KBM-7 (cell line): Measurements from ENCODE around the gene MYPN.
"Not testable (repeated sequence)": the region's sequence is repeated elsewhere in the genome, so short reads cannot be mapped to it uniquely, and the experiment has no call there.

Experiments
- DNase-seq: peaks from one replicate; pipeline ENCODE4 v3.0.0-alpha.2; 2015
- in situ Hi-C: fragments of 300-500 bp; cut with MboI; formaldehyde crosslinking; loops from 2 replicates; pipeline ENCODE4 v1.14.3; 2020; ENCODE audit warnings: low sequenced_read_pairs, low pct_unique_long_range_greater_than_20kb, mixed read lengths

The MYPN gene

DNA sequence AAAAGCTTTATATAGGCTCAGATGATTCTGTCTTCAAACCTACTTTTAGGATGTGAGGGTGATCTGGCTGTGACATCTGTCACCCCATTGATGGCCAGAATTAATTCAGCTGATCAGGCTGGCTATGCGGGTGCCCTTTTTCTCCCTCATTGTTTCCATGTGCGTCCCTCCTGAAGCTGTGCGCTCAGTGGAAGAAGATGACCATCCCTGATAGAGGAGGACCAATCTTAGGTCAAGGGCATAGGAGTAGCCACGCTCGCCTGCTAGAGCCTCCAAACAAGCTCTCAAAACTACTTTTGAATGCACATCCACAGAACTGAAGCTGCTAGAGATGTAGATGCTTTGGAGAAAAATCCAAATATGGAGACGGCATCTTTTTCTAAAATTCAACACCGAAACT lies 48.7 kb downstream of the MYPN start:
- DNase-seq: no peak
- in situ Hi-C loops: loop anchor here (25.0 kb wide), 1 partner anchor 296 kb away; no protein-coding TSS in a partner anchor

- in situ Hi-C loops: loop anchor here (25.0 kb wide), 1 partner anchor 301 kb away; no protein-coding TSS in a partner anchor
These were observed 54.4 kb downstream of the MYPN start for GRCh38 chr10:68163735-68164134.

GRCh38 chr10:68165643-68166042 lies 56.4 kb downstream of the MYPN start:
- DNase-seq: no peak
- in situ Hi-C loops: loop anchor here (25.0 kb wide), 1 partner anchor 303 kb away; no protein-coding TSS in a partner anchor

More at GRCh38 chr10:68163735-68164134, 54.4 kb downstream of the MYPN start:
- DNase-seq: no peak

DNA sequence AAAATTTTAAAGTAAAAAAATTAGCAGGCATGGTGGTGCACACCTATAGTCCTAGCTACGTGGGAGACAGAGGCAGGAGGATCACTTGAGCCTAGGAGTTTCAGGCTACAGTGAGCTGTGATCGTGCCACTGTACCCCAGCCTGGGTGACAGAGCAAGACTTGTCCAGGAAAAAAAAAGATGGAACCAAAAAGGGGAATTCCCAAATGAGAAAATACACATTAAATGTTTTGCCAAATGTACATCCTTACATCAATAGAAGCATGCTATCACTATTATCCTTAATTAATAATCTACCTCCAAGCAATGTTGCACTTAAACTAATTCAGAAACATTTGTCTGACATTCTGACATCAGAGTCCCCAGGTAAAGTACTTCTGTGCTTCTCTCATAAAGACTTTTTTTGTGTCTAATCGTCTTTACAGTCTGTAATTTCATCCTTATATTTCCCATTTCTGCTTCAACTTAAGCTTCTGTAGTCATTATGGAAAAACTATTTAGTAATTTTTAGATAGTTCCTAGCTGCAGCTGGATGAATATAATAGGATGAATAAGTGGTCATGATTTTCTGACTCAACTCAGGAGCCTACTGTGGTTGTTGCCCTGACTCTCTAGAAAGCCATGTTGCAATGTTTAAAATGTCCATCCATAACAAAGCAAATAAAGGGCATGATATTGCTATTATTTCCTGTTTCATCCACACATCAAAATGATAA lies 57.7 kb downstream of the MYPN start:
- in situ Hi-C loops: loop anchor here (25.0 kb wide), 1 partner anchor 305 kb away; no protein-coding TSS in a partner anchor
- DNase-seq: no peak

- no peak for DNase-seq
- in situ Hi-C loops: loop anchor here (25.0 kb wide), 1 partner anchor 305 kb away; no protein-coding TSS in a partner anchor
These were observed 58.4 kb downstream of the MYPN start for GRCh38 chr10:68167586-68168189.

GRCh38 chr10:68171539-68172080 lies 62.3 kb downstream of the MYPN start:
- in situ Hi-C loops: loop anchor here (25.0 kb wide), 1 partner anchor 309 kb away; no protein-coding TSS in a partner anchor
- DNase-seq: no peak

DNA sequence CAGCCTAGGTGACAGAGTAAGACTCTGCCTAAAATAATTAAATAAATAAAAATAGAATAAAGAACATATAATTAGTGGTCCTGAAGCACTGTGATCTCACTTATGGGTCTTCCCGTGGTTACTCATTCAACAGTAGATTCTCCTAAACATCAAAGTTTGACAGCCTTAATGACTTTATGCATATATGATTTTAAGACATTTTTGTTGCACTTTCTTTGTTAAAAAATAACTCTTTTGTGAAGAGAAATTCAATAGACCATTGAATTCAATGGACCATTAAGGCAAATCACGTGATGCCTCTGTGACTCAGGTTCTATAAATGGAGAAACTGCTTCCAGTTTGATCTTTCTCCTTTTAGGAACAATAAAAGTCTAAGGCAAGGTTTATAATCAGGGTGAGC lies 63.0 kb downstream of the MYPN start:
- in situ Hi-C loops: loop anchor here (25.0 kb wide), 1 partner anchor 310 kb away; no protein-coding TSS in a partner anchor
- DNase-seq: no peak

DNA sequence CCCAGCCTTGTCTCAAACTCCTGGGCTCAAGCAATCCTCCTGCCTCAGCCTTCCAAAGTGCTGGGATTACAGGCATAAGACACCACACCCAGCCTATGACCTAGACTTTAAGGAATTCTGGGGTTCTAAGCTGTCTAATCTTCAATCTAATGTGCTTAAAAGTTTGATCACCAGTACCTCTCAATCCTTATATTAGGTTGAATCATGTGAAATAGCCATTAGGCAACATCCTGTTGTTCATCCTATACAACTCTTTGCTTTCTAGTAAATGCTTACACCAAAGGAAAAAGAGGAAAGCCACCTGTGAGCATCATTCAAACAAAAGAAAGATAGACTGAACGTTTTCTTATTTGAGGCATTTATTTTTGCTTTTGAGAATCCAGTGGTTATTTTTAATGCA lies 66.7 kb downstream of the MYPN start:
- no peak for DNase-seq
- in situ Hi-C loops: no loop called here

- DNase-seq: no peak
- in situ Hi-C loops: no loop called here
These were observed 67.5 kb downstream of the MYPN start for GRCh38 chr10:68176797-68177196.

GRCh38 chr10:68178592-68178991 lies 69.3 kb downstream of the MYPN start:
- in situ Hi-C loops: no loop called here
- no peak for DNase-seq

- no peak for DNase-seq
- in situ Hi-C loops: no loop called here
These were observed 69.7 kb downstream of the MYPN start for GRCh38 chr10:68179016-68179415.

DNA sequence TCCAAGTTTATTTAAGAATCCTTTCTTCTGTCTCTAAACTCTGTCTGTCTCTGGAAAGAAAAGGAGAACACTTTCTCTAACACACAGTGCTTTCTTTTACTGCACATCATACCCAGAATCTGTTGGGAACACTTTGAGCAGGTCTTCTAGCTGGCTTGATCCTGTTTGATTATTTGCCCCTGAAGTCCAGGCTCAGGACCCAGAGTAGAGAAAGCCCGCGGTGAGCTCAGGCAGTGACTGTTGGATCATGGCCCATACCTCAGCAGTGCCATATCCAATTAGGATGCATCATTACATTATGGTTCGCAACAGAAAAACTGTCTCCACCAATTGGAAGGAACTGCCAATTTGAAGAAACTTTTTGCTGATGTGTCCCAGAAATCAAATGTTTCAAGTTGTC lies 71.2 kb downstream of the MYPN start:
- no peak for DNase-seq
- in situ Hi-C loops: no loop called here

DNA sequence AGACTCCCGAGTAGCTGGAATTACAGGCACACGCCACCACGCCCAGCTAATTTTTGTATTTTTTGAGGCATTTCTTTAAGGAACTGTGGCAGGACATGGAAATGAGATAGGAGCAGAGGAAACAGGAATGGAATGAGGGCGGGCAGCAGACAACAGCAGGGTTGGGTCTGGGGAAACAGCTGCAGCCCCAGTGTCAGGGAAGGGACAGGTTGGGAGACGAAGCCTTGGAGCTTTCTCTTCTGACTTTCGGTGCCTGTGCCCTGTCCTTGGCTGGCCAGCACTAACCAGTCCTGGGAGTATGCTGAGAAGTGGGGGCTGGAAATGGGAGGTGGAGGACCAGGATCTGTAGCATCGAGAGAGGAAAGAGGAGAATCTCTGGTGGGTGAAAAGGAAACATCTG lies 75.3 kb downstream of the MYPN start:
- no peak for DNase-seq

GRCh38 chr10:68185085-68185484 lies 75.8 kb downstream of the MYPN start:
- no peak for DNase-seq
- in situ Hi-C loops: no loop called here

More for the DNA sequence above, 75.3 kb downstream of the MYPN start:
- in situ Hi-C loops: no loop called here

- no peak for DNase-seq
- in situ Hi-C loops: no loop called here
These were observed 79.5 kb downstream of the MYPN start for GRCh38 chr10:68188835-68189234.

DNA sequence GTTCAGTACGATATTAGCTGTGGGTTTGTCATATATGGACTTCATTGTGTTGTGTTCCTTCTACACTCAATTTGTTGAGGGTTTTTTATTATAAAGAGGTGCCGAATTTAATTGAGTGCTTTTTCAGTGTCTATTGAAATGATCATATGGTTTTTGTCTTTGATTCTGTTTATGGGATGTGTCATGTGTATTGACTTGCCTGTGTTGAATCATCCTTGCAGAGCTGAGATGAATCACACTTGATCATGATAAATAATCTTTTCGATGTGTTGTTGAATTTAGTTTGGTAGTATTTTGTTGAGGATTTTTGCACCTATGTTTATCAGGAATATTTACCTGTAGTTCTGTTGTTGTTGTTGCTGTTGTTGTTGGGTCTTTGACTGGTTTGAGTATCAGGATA lies 82.8 kb downstream of the MYPN start:
- no peak for DNase-seq
- in situ Hi-C loops: no loop called here

GRCh38 chr10:68194290-68194689 lies 85.0 kb downstream of the MYPN start:
- no peak for DNase-seq
- in situ Hi-C loops: no loop called here

- in situ Hi-C loops, DNase-seq: not testable (repeated sequence)
These were observed 86.5 kb downstream of the MYPN start for GRCh38 chr10:68195776-68196175.

GRCh38 chr10:68196701-68197100 lies 87.4 kb downstream of the MYPN start:
- no peak for DNase-seq
- in situ Hi-C loops: no loop called here

- DNase-seq: no peak
- in situ Hi-C loops: no loop called here
These were observed 93.7 kb downstream of the MYPN start for GRCh38 chr10:68202960-68203353.
